ENCODE results near the gene TMEM171. TPM values are rescaled to one million over a fixed set of nuclear protein-coding genes. Genes with fewer than 3 reads are reported as not detected.

Gene TMEM171
- total and polyA plus RNA-seq, 2 of the 4 experiments (the other 2 are of a cell fraction) = 3.0 to 5.1 TPM

DNA sequence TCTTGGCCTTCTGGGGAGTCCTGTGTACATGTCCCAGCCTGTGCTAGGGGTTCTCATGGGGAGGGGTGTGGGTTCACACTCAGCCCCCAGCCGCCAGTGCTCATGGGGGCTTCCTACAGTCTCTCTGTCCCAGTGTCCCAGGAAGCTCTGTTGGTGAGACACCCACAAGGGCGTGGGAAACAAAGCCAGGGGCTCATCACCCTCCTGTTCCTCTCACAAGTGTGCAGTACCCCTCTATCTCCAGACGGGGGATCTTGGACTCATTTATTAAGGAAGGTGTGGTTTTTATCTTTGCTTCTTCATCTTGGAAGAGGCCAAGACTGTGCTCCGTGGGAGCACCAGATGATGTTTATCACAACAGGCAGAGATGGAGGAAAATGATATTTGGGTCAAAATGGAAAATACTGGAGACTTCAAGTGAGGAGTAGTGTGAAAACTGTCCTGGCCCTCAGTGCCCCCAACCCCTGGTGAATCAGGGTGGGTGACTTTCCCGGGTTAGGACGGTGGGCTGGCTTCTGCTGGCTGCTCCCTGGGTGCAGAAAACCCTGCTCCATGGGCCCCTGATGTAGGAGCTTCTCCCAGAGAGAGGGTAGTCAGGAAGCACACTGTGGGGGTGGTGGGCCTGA is 15.2 kb downstream of the TMEM171 start:
- Histone ChIP-seq H3K27me3 (ENCODE audit: control insufficient read depth, insufficient read depth, low read length) (peaks cover 4% of the 10 kb centered on the region; the same call in 1 of the 2 replicates), H3K9me1 (ENCODE audit: insufficient read depth, low read length) (peaks cover 5% of the 10 kb centered on the region; the same call in 1 of the 2 replicates), H3K14ac (replicated peaks; ENCODE audit: low read depth, low read length) (0 out of 2 replicates have a peak overlapping the region, but pooled peaks have one; percentile 19), H3K9ac (ENCODE audit: low read depth, low read length) (no peak overlapping the region), H2AK5ac (ENCODE audit: low read depth, low read length) (peak overlapping the region; percentile 31; the same call in 1 of the 2 replicates), H3K79me1 (ENCODE audit: low read depth in 1 of 2, low read length in 2 of 2) (no peaks in the 10 kb centered on the region), H3K4me2 (ENCODE audit: low read depth, low read length) (no peak overlapping the region), H3K9me3 (ENCODE audit: control insufficient read depth, insufficient read depth, low read length) (no peaks in the 10 kb centered on the region), H3K4me3 (ENCODE audit: insufficient read depth, low read depth, low read length) (no peak overlapping the region), H4K5ac (ENCODE audit: low read depth, low read length) (no peak overlapping the region), H3K4me1 (ENCODE audit: control insufficient read depth, insufficient read depth, low read length) (peaks cover 6% of the 10 kb centered on the region), H2BK120ac (ENCODE audit: low read depth, low read length) (0 out of 2 replicates have a peak overlapping the region, but pooled peaks have one; percentile 12), H3K23ac (ENCODE audit: low read depth, low read length) (no peak overlapping the region), H3K56ac (ENCODE audit: extremely low read depth, insufficient read depth, low read length) (no peak overlapping the region), H4K8ac (ENCODE audit: low read depth in 2 of 2, low read length in 2 of 2) (peak overlapping the region in 1 of 2 experiments; percentile 44; a peak in 1 of 4 replicates), H2BK20ac (ENCODE audit: low read depth, low read length) (peak overlapping the region; percentile 60), H4K20me1 (ENCODE audit: insufficient read depth, low read length) (no peaks in the 10 kb centered on the region), H3K18ac (ENCODE audit: low read depth, low read length) (no peak overlapping the region; the same call in 1 of the 2 replicates), H4K91ac (ENCODE audit: insufficient read depth, low read depth, low read length) (no peak overlapping the region), H2BK15ac (ENCODE audit: low read depth, low read length) (no peak overlapping the region; the same call in 2 of the 3 replicates), H3K27ac (ENCODE audit: insufficient read depth, low read length) (no peak overlapping the region), H3K36me3 (ENCODE audit: control insufficient read depth, insufficient read depth, low read length) (no peaks in the 10 kb centered on the region), H2AK9ac (replicated peaks; ENCODE audit: low read depth, low read length, poor library complexity) (peak overlapping the region; percentile 45), H2AFZ (replicated peaks; ENCODE audit: low read length, poor library complexity) (peak overlapping the region; percentile 81), H2BK5ac (ENCODE audit: low read depth, low read length, poor library complexity, severe bottlenecking) (no peak overlapping the region), H3K4ac (ENCODE audit: low read depth, low read length) (peak overlapping the region; percentile 23; the same call in 1 of the 2 replicates)
- in situ Hi-C loops (cut with MboI; ENCODE audit: low sequenced_read_pairs) = no loop called here
- peak; percentile 42 for DNase-seq
- dilution Hi-C loops (cut with HindIII; ENCODE audit: low sequenced_read_pairs, unreplicated experiment) = no loop called here
- ATAC-seq (ENCODE audit: low read depth) = peak; percentile 70; the same call in 1 of the 2 replicates
- peak; percentile 37 for TF ChIP-seq SMC3 (IDR thresholded peaks at IDR 0.05; ENCODE audit: low read depth, low read length)
- no peak for TF ChIP-seq MAFK (IDR thresholded peaks at IDR 0.05; ENCODE audit: low read depth, low read length)
- TF ChIP-seq, protein P1, sequence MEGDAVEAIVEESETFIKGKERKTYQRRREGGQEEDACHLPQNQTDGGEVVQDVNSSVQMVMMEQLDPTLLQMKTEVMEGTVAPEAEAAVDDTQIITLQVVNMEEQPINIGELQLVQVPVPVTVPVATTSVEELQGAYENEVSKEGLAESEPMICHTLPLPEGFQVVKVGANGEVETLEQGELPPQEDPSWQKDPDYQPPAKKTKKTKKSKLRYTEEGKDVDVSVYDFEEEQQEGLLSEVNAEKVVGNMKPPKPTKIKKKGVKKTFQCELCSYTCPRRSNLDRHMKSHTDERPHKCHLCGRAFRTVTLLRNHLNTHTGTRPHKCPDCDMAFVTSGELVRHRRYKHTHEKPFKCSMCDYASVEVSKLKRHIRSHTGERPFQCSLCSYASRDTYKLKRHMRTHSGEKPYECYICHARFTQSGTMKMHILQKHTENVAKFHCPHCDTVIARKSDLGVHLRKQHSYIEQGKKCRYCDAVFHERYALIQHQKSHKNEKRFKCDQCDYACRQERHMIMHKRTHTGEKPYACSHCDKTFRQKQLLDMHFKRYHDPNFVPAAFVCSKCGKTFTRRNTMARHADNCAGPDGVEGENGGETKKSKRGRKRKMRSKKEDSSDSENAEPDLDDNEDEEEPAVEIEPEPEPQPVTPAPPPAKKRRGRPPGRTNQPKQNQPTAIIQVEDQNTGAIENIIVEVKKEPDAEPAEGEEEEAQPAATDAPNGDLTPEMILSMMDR (conservative IDR thresholded peaks at IDR 0.05; ENCODE audit: low read depth, low read length) = peak; percentile 48
- TF ChIP-seq RAD21 (IDR thresholded peaks at IDR 0.05; ENCODE audit: low read length) = peak; percentile 50
- POLR2A ChIA-PET (ENCODE audit: unreplicated experiment) = no interaction called here
- intact Hi-C loops (cut with micrococcal nuclease) = loop anchor here (5.0 kb wide), 1 partner anchor 67 kb away; no protein-coding TSS in a partner anchor
- WGBS, 2 experiments (ENCODE audit: extremely low coverage in 2 of 2, insufficient read length in 1 of 2) = no CpG with 5 or more reads among the region's 6 CpGs
- no TSS peak for BruUV-seq (replicated peaks)
- CTCF ChIA-PET = no interaction called here
